Urothelium cell line (cell line): ENCODE data around the gene TUFT1.
"Not testable (repeated sequence)": the region's sequence is repeated elsewhere in the genome, so short reads cannot be mapped to it uniquely, and the experiment has no call there.

Experiments used
- DNase-seq: peaks from one replicate; pipeline ENCODE4 v3.0.0; 2011; ENCODE audit warnings: low spot score, mixed read lengths
- FAIRE-seq: peaks from 2 replicates; lab custom pipeline; 2011; peaks lifted over from hg19 to GRCh38; lab: Jason Lieb, UNC

TUFT1 gene

DNA sequence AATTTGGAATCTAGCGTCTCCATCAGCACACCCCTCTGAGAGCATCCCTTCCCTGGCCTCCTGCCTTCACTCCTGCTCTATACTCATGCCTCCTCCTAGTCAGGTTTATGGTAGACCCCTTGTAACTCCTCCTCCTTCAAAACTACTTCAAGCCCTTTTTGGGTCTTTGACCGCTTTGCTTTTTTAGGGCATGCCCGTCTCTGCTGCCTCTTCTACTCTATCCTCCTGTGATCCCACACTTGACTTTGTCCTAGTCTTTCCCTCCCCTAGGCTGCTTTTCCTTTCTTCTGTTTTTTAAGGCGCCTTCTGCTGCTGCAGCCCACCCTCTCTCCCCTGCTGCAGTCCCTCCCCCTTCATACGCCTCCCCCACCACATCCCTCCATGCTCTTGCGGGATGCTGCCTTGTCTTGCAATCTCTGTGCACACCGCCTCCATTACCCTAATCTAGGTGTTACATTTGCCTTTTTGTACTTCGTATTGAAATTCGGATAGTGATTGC lies 73.2 kb downstream of the TUFT1 start:
- FAIRE-seq (no peak), DNase-seq (no peak)

- no peak for DNase-seq
Measured at GRCh38 chr1:151615711-151616504, 75.8 kb downstream of the TUFT1 start.

DNA sequence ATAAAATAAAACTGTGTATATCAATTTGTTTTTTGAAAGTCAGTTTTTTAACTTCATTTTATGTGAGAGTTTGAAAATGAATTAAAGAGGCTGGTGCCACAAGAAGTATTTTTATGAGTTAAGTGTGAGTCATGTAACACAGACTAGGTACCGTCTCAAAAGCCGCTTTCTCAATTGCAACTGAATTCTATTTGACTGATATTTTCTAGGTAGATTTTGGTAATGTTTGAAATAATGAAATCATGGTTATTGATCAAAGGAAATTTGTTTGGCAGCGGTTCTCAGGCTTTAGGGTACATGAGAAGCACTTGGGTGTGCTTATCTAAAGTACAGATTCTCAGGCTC lies 76.4 kb downstream of the TUFT1 start:
- no peak for DNase-seq
- no peak for FAIRE-seq

More at GRCh38 chr1:151615711-151616504, 75.8 kb downstream of the TUFT1 start:
- FAIRE-seq = no peak

DNA sequence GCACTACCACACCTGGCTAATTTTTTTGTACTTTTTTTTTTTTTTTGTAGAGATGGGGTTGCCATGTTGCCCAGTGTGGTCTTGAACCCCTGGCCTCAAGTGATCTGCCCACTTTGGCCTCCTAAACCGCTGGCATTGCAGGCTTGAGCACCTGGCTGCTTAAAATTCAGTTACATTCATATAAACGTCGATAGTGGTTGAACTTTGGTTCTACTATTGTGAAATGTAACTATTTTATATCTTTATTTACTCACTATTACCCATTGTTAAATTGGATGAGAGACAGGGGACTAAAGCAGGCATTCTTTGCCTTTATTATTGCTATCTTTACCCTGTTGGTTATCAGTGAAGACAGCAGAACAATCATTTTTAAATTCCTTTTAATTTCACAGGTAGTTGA lies 77.9 kb downstream of the TUFT1 start:
- no peak for FAIRE-seq
- DNase-seq = no peak

DNA sequence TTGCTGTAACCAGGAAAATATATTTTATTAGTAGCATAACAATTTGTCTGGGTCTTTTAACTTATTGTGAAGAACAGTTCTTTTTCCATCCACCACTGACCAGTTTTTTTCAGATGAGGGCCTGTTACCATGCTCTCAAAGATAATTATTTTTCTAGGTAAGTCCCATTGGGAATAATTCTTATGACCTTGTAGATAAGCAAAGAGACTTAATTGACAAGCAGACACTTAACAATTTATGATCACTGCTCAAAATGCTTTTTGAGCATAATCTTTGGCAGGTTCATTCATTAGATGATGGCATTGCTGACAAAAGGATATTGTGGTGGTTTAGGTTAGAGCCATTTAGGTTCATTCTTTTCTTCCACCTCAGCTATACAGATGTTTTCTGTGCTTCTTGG lies 78.4 kb downstream of the TUFT1 start:
- DNase-seq = no peak
- FAIRE-seq = no peak

- not testable (repeated sequence) for FAIRE-seq, DNase-seq
Measured at GRCh38 chr1:151618996-151619395, 78.9 kb downstream of the TUFT1 start.

- FAIRE-seq (no peak), DNase-seq (no peak)
Measured at GRCh38 chr1:151619489-151620093, 79.5 kb downstream of the TUFT1 start.

GRCh38 chr1:151620286-151620685 lies 80.2 kb downstream of the TUFT1 start:
- FAIRE-seq (no peak), DNase-seq (no peak)

GRCh38 chr1:151621351-151621750 lies 81.2 kb downstream of the TUFT1 start:
- DNase-seq (no peak), FAIRE-seq (no peak)

DNA sequence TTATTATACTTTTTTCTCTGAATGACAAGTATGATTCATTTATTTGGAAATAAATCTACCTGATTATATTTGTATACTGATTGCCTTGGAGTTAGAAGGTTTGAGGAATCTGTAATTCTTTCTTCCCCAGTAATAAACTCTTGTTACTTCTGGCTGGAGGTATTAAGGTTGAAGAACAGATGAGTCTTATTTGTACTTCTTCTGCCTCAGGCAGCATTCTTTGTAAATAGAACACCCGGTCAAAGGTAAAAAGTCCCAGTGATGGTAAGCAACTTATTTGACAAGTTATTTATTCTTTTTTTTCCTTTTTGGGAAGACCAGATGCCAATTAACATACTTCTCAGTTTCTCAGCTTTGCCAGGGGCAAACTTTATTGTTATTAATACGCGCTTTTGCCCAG lies 84.7 kb downstream of the TUFT1 start:
- DNase-seq (no peak), FAIRE-seq (no peak)

DNA sequence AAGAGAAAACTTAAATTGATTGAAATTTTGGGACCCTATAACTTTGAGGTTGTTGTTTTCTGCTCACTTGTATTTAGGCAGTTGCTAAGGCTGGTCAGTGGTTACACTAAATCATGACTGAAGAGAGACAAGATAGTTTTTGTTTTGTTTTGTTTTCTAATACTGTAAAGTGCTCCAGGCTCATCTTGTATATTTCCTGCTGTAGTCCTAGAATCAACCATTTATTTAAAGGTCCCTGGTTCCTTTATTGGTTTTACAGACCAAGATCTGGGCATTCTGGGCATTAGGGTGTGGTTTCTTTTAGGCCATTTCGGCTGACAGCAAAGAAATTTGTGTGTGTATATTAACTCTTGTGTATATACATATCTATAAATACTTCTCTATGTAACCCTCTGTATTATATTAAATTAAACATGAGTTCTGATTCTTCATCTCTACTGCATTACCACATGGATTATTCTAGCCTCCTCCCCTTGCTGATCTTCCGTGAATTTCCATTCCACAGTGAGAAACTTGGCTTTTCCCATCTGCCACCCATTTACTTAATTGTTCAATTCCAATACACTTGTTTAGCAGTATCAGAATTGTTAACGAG lies 86.7 kb downstream of the TUFT1 start:
- no peak for DNase-seq
- no peak for FAIRE-seq

- DNase-seq (no peak), FAIRE-seq (no peak)
Measured at GRCh38 chr1:151629278-151629677, 89.2 kb downstream of the TUFT1 start.
